NOMO-1 (cell line): ENCODE results near the gene CACNA1H.

Experiments used
- DNase-seq, 2 experiments: peaks; one replicate each; lab custom pipeline; 2025; ENCODE audit not compliant: unreplicated experiment in 2 of 2; lab: John Stamatoyannopoulos, UW

Gene CACNA1H

DNA sequence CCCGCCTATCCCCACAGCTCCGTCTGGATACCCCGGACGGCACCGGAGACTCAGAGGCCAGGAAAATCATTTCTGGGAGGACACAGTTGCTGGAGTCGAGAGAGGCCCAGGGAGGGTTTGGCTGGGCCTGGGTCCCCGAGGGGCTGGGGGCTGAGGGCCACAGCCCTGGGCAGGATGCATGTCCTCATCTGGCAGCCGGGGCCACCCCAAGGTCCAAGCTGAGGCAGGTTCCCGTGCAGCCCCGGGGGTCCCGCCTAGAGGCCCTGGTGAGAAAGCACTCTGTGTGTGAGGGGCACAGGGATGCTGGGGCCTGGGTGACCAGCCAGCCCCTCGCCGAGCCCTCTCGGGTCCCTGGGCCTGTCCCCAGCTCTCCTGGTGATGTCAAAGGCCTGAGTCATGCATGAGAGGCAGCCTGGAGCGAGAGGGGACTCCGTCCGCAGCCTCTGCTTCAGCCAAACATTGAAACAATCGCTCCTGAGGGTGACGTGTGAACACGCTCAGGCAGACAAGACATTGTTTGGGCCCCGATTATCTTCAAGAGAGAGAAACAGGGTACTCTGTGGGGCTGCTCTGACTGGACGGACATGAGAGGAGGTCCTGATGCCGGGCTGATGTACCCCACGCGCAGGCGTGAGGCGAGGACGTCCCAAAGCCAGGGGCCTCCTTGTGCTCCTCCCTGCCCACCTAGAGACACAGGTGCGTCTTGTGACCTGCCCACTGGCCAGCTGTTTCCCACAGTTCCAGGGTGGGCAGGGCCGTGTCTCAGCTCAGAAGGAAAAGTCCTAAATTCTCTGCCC is 31.1 kb upstream of the CACNA1H start:
- no peak for DNase-seq

GRCh38 chr16:1122398-1122765 is 30.5 kb upstream of the CACNA1H start:
- DNase-seq: no peak

- DNase-seq: no peak
Observed at GRCh38 chr16:1123525-1124230, 29.2 kb upstream of the CACNA1H start.

DNA sequence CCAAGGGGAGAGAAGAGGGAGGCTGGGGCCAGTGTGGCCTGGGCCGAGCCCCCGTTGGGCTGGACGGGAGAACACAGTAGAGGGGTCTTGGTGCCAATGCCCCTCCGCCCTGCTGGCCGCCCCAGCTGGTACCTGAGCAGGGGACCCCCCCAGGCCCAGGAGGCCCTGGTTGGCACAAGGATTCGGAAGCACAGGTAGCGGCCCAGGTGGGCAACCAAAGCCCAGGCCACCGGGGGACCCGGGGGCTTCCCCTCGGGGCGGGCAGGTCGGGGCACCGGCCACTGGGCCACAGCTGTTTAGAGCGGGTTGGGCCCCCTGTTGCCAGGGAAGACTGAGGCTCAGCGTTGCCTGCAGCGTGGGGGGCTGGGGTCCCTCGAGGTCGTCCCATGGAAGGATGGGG is 28.6 kb upstream of the CACNA1H start:
- no peak for DNase-seq

GRCh38 chr16:1124795-1125194 is 28.1 kb upstream of the CACNA1H start:
- no peak for DNase-seq

DNA sequence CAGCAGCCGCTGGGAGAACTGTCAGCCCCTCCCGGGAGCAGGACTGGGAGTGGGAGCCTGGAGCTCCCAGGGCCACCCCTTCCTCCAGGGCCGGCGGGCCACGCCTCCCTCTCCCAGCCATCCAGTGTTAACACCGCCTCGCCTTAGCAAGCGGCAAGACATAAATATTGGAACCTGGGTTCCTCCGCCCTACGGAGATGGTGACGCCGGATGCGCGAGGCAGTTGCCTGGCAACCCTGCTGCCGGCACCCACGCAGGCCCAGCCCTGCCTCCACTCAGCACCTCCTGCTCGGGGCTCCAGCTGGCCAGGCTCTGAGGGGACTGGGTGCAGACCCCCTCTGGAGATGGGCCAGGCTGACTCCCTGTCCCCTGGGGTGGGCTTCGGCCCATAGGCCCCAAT is 27.4 kb upstream of the CACNA1H start:
- DNase-seq: no peak

GRCh38 chr16:1126044-1126443 is 26.9 kb upstream of the CACNA1H start:
- no peak for DNase-seq

DNA sequence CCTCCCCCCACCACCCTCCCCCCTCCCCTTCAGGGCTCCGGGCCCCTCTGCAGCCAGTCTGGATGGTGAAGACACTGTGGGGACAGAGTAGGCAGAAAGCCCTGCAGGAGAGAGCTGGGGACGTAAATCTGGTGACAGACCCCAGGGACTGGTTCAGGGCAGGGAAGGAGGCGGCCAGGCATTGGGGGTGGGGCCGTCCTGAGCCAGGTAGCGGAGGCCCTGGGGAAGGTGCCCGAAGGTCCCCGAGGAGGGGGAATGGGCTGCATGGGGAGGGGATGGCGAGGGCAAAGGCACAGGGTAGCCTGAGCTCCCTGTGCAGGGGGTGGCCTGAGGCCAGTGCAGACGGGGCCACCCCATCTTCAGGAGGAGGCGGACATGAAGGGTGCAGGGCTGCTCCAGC is 26.3 kb upstream of the CACNA1H start:
- no peak for DNase-seq

GRCh38 chr16:1127101-1127500 is 25.8 kb upstream of the CACNA1H start:
- DNase-seq: no peak

- DNase-seq: no peak
Observed at GRCh38 chr16:1127971-1128715, 24.8 kb upstream of the CACNA1H start.

DNA sequence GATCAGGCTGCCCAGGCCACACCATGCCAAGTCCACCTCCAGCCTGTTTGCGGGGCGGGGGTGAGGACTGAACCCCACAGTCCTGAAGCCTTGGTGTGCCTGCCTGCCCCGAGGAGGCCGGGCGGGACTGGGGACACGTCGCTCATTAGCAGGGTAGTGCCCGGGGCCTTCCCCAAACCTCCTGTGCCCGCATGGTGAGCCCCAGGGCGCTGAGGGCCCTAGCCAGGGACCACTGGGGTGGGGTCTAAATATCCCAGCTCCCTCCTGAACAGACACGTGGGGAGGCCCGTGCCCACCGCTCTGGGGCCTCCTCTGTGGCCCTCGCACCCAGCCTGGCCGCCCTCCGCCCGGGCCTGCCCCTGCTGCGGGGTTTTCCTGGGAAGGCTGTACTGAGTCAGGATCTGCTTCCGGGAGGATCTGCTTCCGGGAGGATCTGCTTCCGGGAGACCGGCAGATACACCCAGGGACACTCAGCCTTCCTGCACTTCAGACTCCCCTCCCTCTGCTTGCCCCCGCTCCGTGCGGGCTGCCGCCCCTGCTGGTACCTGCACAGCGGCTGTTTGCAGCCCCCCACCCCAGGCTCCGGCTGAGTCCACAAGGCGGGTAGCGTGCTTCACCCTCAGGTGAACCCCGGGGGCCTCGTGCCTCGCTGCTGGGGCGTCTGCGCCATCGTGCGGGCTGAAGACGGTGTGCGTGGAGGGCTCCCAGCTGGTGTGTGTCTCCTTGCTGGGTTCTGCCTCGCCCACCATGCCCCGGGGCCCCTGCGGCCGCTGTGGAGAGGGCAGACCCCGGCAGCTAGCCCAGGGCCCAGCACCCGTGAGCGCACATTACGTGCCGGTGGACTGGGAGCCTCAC is 23.6 kb upstream of the CACNA1H start:
- no peak for DNase-seq

- no peak for DNase-seq
Observed at GRCh38 chr16:1130382-1130781, 22.5 kb upstream of the CACNA1H start.

- DNase-seq: no peak
Observed at GRCh38 chr16:1131378-1131994, 21.4 kb upstream of the CACNA1H start.

DNA sequence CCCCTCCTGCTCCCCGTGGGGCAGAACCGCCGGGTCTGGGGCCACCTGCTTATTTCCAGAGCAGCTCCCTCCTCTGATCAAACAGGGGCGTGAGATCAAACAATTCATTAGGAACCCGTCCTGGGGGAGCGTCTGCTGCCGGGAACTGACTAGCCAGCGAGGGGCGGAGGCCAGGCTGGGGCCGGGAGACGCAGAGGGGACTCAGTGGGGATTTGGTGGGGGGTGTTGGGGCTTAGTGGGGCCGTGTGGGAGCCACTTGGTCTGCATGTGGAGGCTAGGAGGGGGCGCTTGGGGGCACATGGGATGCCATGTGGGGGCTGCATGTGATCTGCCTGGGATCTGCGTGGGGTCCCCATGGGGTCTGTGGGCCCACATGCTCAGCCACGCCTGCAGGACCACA is 20.5 kb upstream of the CACNA1H start:
- DNase-seq: no peak

GRCh38 chr16:1133271-1133670 is 19.6 kb upstream of the CACNA1H start:
- DNase-seq: no peak

GRCh38 chr16:1133810-1134520 is 18.9 kb upstream of the CACNA1H start:
- no peak for DNase-seq

GRCh38 chr16:1134776-1135458 is 18.0 kb upstream of the CACNA1H start:
- no peak for DNase-seq

GRCh38 chr16:1135459-1135825 is 17.5 kb upstream of the CACNA1H start:
- DNase-seq: no peak

DNA sequence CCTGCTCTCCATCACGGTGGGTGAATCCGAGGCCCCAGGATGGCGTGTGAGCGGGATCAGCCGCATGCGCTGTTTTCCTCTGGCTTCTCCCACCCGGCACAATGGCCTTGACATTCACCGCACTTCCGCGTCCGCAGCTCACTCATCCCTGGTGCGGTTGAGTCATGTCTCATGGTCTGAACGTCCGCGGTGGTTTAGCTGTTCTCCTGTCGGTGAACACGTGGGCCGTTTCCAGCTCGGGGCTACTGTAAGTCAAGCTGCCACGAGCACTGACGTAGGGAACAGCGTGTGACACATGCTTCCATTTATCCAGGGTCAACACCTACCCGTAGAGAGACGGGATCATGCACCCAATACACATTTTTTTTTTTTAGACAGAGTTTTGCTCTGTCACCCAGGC is 15.3 kb upstream of the CACNA1H start:
- no peak for DNase-seq
